NCI-H2227 (cell line): ENCODE data around the gene GFPT1.

Experiments used
- DNase-seq: peaks from one replicate; lab custom pipeline; 2025; ENCODE audit not compliant: unreplicated experiment; lab: John Stamatoyannopoulos, UW

GFPT1 gene

GRCh38 chr2:69292256-69292655, 94.8 kb downstream of the GFPT1 start:
- DNase-seq = no peak

- no peak for DNase-seq
Observed at GRCh38 chr2:69291721-69292120, 95.3 kb downstream of the GFPT1 start.

GRCh38 chr2:69291004-69291650, 95.9 kb downstream of the GFPT1 start:
- DNase-seq = no peak

GRCh38 chr2:69288429-69288828, 98.6 kb downstream of the GFPT1 start:
- DNase-seq = no peak

GRCh38 chr2:69287544-69287943, 99.5 kb downstream of the GFPT1 start:
- DNase-seq = no peak

GRCh38 chr2:69285379-69285894, 101.6 kb downstream of the GFPT1 start:
- no peak for DNase-seq

- no peak for DNase-seq
Observed at GRCh38 chr2:69280796-69281412, 106.1 kb downstream of the GFPT1 start.

- DNase-seq = no peak
Observed at GRCh38 chr2:69279931-69280681, 106.9 kb downstream of the GFPT1 start.

GRCh38 chr2:69279211-69279610, 107.8 kb downstream of the GFPT1 start:
- DNase-seq = no peak

GRCh38 chr2:69278366-69278765, 108.7 kb downstream of the GFPT1 start:
- no peak for DNase-seq

- DNase-seq = no peak
Observed at GRCh38 chr2:69275490-69275889, 111.5 kb downstream of the GFPT1 start.

- DNase-seq = no peak
Observed at GRCh38 chr2:69272803-69273471, 114.1 kb downstream of the GFPT1 start.

GRCh38 chr2:69271831-69272257, 115.2 kb downstream of the GFPT1 start:
- no peak for DNase-seq
